K562 (cell line): ENCODE measurements around the gene SLC43A1. TPM values are rescaled to one million over a fixed set of nuclear protein-coding genes. Genes with fewer than 3 reads are reported as not detected.

ENCODE experiments used
- ATAC-seq: fragments of 200-7000 bp; cut with Tn5 transposase; 3 replicates; pipeline ENCODE4 v1.9.1; 2020; ENCODE audit warnings: moderate library complexity
- BruUV-seq: library from RNA; stranded (reverse); fragments of 400-500 nt; replicated peaks from 2 replicates; lab custom pipeline; 2021; lab: Mats Ljungman, UMichigan
- CTCF ChIA-PET: fragments of 300-600 bp; formaldehyde crosslinking; extraction: SDS; loops from one replicate; lab custom pipeline; 2021; ENCODE audit warnings: low intra/inter-chr PET ratio; lab: Yijun Ruan, JAX
- POLR2A ChIA-PET: fragments of 300-600, 350-650 bp; sonication (Branson Sonifier 250); formaldehyde crosslinking; extraction: SDS; loops from one replicate; lab custom pipeline; 2021; ENCODE audit warnings: antibody characterized with exemption, inconsistent platforms; lab: Yijun Ruan, JAX
- DNase-seq, 4 experiments: peaks; one replicate each; pipeline versions ENCODE4 v3.0.0 to v3.0.0-alpha.2; 2011 to 2018; ENCODE audit warnings: low spot score in 3 of 4, mixed read lengths in 3 of 4; ENCODE audit errors: extremely low read depth in 1 of 4
- FAIRE-seq: peaks from 2 replicates; lab custom pipeline; 2011; peaks lifted over from hg19 to GRCh38; lab: Jason Lieb, UNC
- H2AFZ ChIP-seq: 2 replicates; pipeline ENCODE4 v1.6.0; 2011; ENCODE audit warnings: low read depth, low read length, control low read depth, inconsistent platforms
- H3K27ac ChIP-seq: fragments of 200-600 bp; 3 replicates; pipeline ENCODE4 v1.8.0; 2011; ENCODE audit warnings: low read depth, mild to moderate bottlenecking, control low read depth, inconsistent platforms, low read length, moderate library complexity, mixed read lengths; ENCODE audit errors: extremely low read depth
- H3K27me3 ChIP-seq, 2 experiments: fragments of 300-600 bp in 1 of 2; 2 replicates in 1 of 2; 3 replicates in 1 of 2; pipeline versions ENCODE4 v1.6.0 to v1.8.0; 2011; ENCODE audit warnings: inconsistent platforms in 2 of 2, low read length in 2 of 2, mild to moderate bottlenecking in 1 of 2, mixed read lengths in 1 of 2, moderate library complexity in 1 of 2; ENCODE audit not compliant: control insufficient read depth in 2 of 2, insufficient read depth in 2 of 2
- H3K36me3 ChIP-seq: fragments of 300-600 bp; 3 replicates; pipeline ENCODE4 v1.8.0; 2011; ENCODE audit warnings: mild to moderate bottlenecking, low read length, inconsistent platforms; ENCODE audit not compliant: control insufficient read depth, insufficient read depth
- H3K4me1 ChIP-seq, 2 experiments: fragments of 200-600 bp in 1 of 2; replicated peaks in 1 of 2; 2 replicates in 1 of 2; 3 replicates in 1 of 2; pipeline versions ENCODE4 v1.5.1 to v1.8.0; 2011; ENCODE audit warnings: inconsistent platforms in 2 of 2, low read length in 2 of 2, mild to moderate bottlenecking in 1 of 2, mixed read lengths in 1 of 2, moderate library complexity in 1 of 2; ENCODE audit not compliant: control insufficient read depth in 2 of 2, insufficient read depth in 2 of 2
- H3K4me2 ChIP-seq: 2 replicates; pipeline ENCODE4 v1.6.1; 2011; ENCODE audit warnings: low read length, control low read depth, inconsistent platforms, mixed read lengths; ENCODE audit not compliant: insufficient read depth
- H3K4me3 ChIP-seq: fragments of 200-600 bp; sonication (generic), shearing (Covaris generic); 2 replicates; pipeline ENCODE4 v1.5.1; 2016; ENCODE audit warnings: control low read depth, inconsistent platforms
- H3K79me2 ChIP-seq: fragments of 200-600 bp; 3 replicates; pipeline ENCODE4 v1.8.0; 2011; ENCODE audit warnings: low read length, inconsistent platforms; ENCODE audit not compliant: control insufficient read depth, insufficient read depth
- H3K9ac ChIP-seq, 2 experiments: 2 replicates each; pipeline versions ENCODE4 v1.6.0 to v1.6.1; 2011; ENCODE audit warnings: low read depth in 2 of 2, low read length in 2 of 2, control low read depth in 1 of 2, inconsistent platforms in 1 of 2, mild to moderate bottlenecking in 1 of 2, mixed read lengths in 1 of 2; ENCODE audit not compliant: insufficient read depth in 1 of 2
- H3K9me1 ChIP-seq: one replicate; pipeline ENCODE4 v1.6.0; 2011; ENCODE audit warnings: inconsistent platforms, mild to moderate bottlenecking, low read length, moderate library complexity; ENCODE audit not compliant: control insufficient read depth, insufficient read depth
- H3K9me3 ChIP-seq: replicated peaks from 2 replicates; pipeline ENCODE4 v1.5.1; 2011; ENCODE audit warnings: low read depth, low read length, inconsistent platforms; ENCODE audit not compliant: control insufficient read depth, insufficient read depth
- H4K20me1 ChIP-seq: replicated peaks from 2 replicates; pipeline ENCODE4 v1.6.1; 2011; ENCODE audit warnings: low read length, inconsistent platforms, mixed read lengths; ENCODE audit not compliant: control insufficient read depth, insufficient read depth
- ARID3B ChIP-seq: fragments of 250-450 bp; sonication (Bioruptor Pico); IDR thresholded peaks from 2 replicates; pipeline ENCODE4 v1.4.0; 2020; ENCODE audit warnings: borderline replicate concordance
- BCLAF1 ChIP-seq, 2 experiments: fragments of 450-650 bp in 1 of 2; IDR thresholded peaks; 2 replicates each; pipeline ENCODE4 v1.6.1; 2011 to 2017; ENCODE audit warnings: low read depth in 2 of 2, antibody characterized with exemption in 1 of 2, borderline replicate concordance in 1 of 2, low read length in 1 of 2, mild to moderate bottlenecking in 1 of 2, mixed read lengths in 1 of 2; ENCODE audit not compliant: control insufficient read depth in 1 of 2
- BRCA1 ChIP-seq, 2 experiments: fragments of 450-650 bp in 1 of 2; sonication (generic) in 1 of 2; formaldehyde crosslinking in 1 of 2; IDR thresholded peaks; 2 replicates each; pipeline versions ENCODE4 v1.5.0 to v1.6.1; 2017 to 2020; ENCODE audit warnings: mild to moderate bottlenecking in 1 of 2, missing genetic modification reagents in 1 of 2
- CBX2 ChIP-seq: fragments of 200-600 bp; sonication (generic); IDR thresholded peaks from one replicate; pipeline ENCODE4 v1.6.1; 2012; ENCODE audit warnings: mild to moderate bottlenecking, low read length, inconsistent platforms; ENCODE audit not compliant: insufficient read depth, poor library complexity, severe bottlenecking
- CHD1 ChIP-seq: fragments of 200-600 bp; sonication (generic); IDR thresholded peaks from one replicate; pipeline ENCODE4 v1.6.1; 2012; ENCODE audit warnings: mild to moderate bottlenecking, moderate library complexity, low read length, inconsistent platforms
- FOXJ3 ChIP-seq: sonication (generic); formaldehyde crosslinking; IDR thresholded peaks from 2 replicates; pipeline ENCODE4 v1.4.0; 2020; ENCODE audit warnings: mild to moderate bottlenecking, missing genetic modification reagents
- GMEB1 ChIP-seq: fragments of 250-450 bp; sonication (Bioruptor Pico); IDR thresholded peaks from 2 replicates; pipeline ENCODE4 v1.4.0; 2020; ENCODE audit warnings: mild to moderate bottlenecking
- MXD1 ChIP-seq: fragments of 250-450 bp; sonication (Bioruptor Pico); IDR thresholded peaks from 2 replicates; pipeline ENCODE4 v1.8.0; 2021; ENCODE audit warnings: borderline replicate concordance, mild to moderate bottlenecking, moderate library complexity; ENCODE audit not compliant: poor library complexity, severe bottlenecking
- SMAD3 ChIP-seq: fragments of 450-650 bp; formaldehyde crosslinking; conservative IDR thresholded peaks from 2 replicates; pipeline ENCODE4 v1.4.0; 2020; ENCODE audit warnings: mild to moderate bottlenecking
- SMARCC2 ChIP-seq: fragments of 450-650 bp; IDR thresholded peaks from 2 replicates; pipeline ENCODE4 v1.6.1; 2017; ENCODE audit warnings: antibody characterized with exemption, moderate library complexity, mild to moderate bottlenecking, low read depth
- STAG1 ChIP-seq: sonication (generic); formaldehyde crosslinking; IDR thresholded peaks from 2 replicates; pipeline ENCODE4 v1.5.0; 2020; ENCODE audit warnings: missing genetic modification reagents, borderline replicate concordance
- TAF1 ChIP-seq: IDR thresholded peaks from 2 replicates; pipeline ENCODE4 v1.6.1; 2011; ENCODE audit warnings: mild to moderate bottlenecking, low read length, moderate library complexity; ENCODE audit not compliant: insufficient read depth, control insufficient read depth, severe bottlenecking; ENCODE audit errors: extremely low read depth
- ZNF263 ChIP-seq: sonication (generic); formaldehyde crosslinking; IDR thresholded peaks from 2 replicates; pipeline ENCODE4 v1.8.0; 2022; ENCODE audit warnings: mild to moderate bottlenecking, missing genetic modification reagents, borderline replicate concordance
- ZNF354B ChIP-seq: fragments of 250-450 bp; sonication (Bioruptor Pico); IDR thresholded peaks from 2 replicates; pipeline ENCODE4 v1.4.0; 2020
- ZNF41 ChIP-seq: fragments of 250-450 bp; sonication (Bioruptor Pico); conservative IDR thresholded peaks from 2 replicates; pipeline ENCODE4 v1.4.0; 2020; ENCODE audit warnings: mild to moderate bottlenecking
- WGBS: fragments of 100-300 bp; shearing (Covaris generic); methylation state at CpG from one replicate; pipeline ENCODE4 v1.1.6; 2016; ENCODE audit warnings: low coverage, mixed read lengths; ENCODE audit not compliant: insufficient coverage; ENCODE audit errors: missing lambda C conversion rate; 5-methylcytosine and 5-hydroxymethylcytosine counted together
- in situ Hi-C: fragments of 300-500 bp; cut with MboI; formaldehyde crosslinking; loops from 4 replicates; pipeline ENCODE4 v1.15.0; 2018; ENCODE audit warnings: inconsistent platforms, mixed read lengths
- intact Hi-C: fragments of 100-400 bp; cut with micrococcal nuclease; formaldehyde crosslinking; loops from 2 replicates; pipeline ENCODE4 v1.14.2; 2022
- polyA plus RNA-seq, 8 experiments: library from polyadenylated mRNA; depleted of rRNA in 4 of 8; stranded (reverse) in 5 of 8; unstranded in 3 of 8; fragments of >200 nt; fragmentation: Nextera tagmentation in 2 of 8; fragmentation: Illumina TruSeq in 1 of 8; extraction: Ambion mirVana in 2 of 8; extraction: Trizol in 1 of 8; gene quantifications; 2 replicates each; pipeline versions ENCODE4 v1.2.1 to v1.2.3, GENCODE V29; 2011 to 2014; ENCODE audit warnings: inconsistent platforms in 1 of 8, missing spikeins in 1 of 8
- total RNA-seq, 7 experiments: library from RNA; depleted of rRNA in 6 of 7; stranded (reverse); fragments of >200 nt in 6 of 7; fragmentation: Illumina TruSeq in 2 of 7; extraction: Trizol in 2 of 7; gene quantifications; 2 replicates each; pipeline versions ENCODE4 v1.2.1 to v1.2.3, GENCODE V29; 2011 to 2021; ENCODE audit warnings: low replicate concordance in 1 of 7

SLC43A1 gene
- total and polyA plus RNA-seq, 9 of the 15 experiments (the other 6 are each of a cell fraction or from before 2014, with no cell fraction given): 2.6 to 41.8 (median 24.6) TPM

- Histone ChIP-seq H3K27ac (no peak overlapping the region), H3K9ac (no peak overlapping the region), H4K20me1 (no peaks in the 10 kb centered on the region), H2AFZ (no peak overlapping the region), H3K36me3 (no peaks in the 10 kb centered on the region), H3K4me2 (no peak overlapping the region), H3K4me1 (peaks cover 0 to 12% of the 10 kb centered on the region in 2 experiments; a peak in 3 of 5 replicates), H3K27me3 (peaks cover 0 to 14% of the 10 kb centered on the region in 2 experiments; a peak in 2 of 5 replicates), H3K9me3 (no peaks in the 10 kb centered on the region), H3K9me1 (no peaks in the 10 kb centered on the region), H3K79me2 (no peaks in the 10 kb centered on the region), H3K4me3 (no peak overlapping the region)
- intact Hi-C loops: no loop called here
- ATAC-seq: no peak
- DNase-seq: no peak
- ChIA-PET POLR2A (interaction anchor here (0.7 kb wide), 1 partner anchor 28 kb away, joined by 4 read pairs; no protein-coding TSS in a partner anchor), CTCF (no interaction called here)
- 9% methylated on average over 5 of the region's 5 CpGs for WGBS
- BruUV-seq: no TSS peak
- FAIRE-seq: no peak
- in situ Hi-C loops: no loop called here
- no peak for TF ChIP-seq BCLAF1 (IDR thresholded peaks at IDR 0.05; ENCODE audit: borderline replicate concordance in 1 of 2, control insufficient read depth in 1 of 2, low read depth in 2 of 2, low read length in 1 of 2)
- no peak for TF ChIP-seq ZNF354B (CRISPR knock-in tag)
- no peak for TF ChIP-seq TAF1
- TF ChIP-seq STAG1: no peak
- TF ChIP-seq ZNF41 (CRISPR knock-in tag): no peak
- TF ChIP-seq ARID3B (CRISPR knock-in tag): no peak
- no peak for TF ChIP-seq FOXJ3 (CRISPR knock-in tag)
- TF ChIP-seq GMEB1 (CRISPR knock-in tag): no peak
- no peak for TF ChIP-seq SMARCC2
- no peak for TF ChIP-seq SMAD3 (CRISPR knock-in tag)
- TF ChIP-seq BRCA1 (IDR thresholded peaks at IDR 0.05): no peak
- TF ChIP-seq BRCA1 (CRISPR knock-in tag; IDR thresholded peaks at IDR 0.05): no peak
- no peak for TF ChIP-seq CBX2
- TF ChIP-seq ZNF263 (CRISPR knock-in tag): no peak
- TF ChIP-seq MXD1 (CRISPR knock-in tag): no peak
- no peak for TF ChIP-seq CHD1
Measured at GRCh38 chr11:57541169-57541568, 25.7 kb upstream of the SLC43A1 start.
